Natural killer cell (primary cell): ENCODE data around the gene URGCP. TPM values are rescaled to one million over a fixed set of nuclear protein-coding genes. Genes with fewer than 3 reads are reported as not detected.
A peak's percentile ranks its signal among the peaks of the same experiment; 100 is the strongest.
"Not testable (repeated sequence)": the region's sequence is repeated elsewhere in the genome, so short reads cannot be mapped to it uniquely, and the experiment has no call there.

Experiments
- ATAC-seq, 3 donors: fragments of 150-1000 bp in 2 of 3; fragments of 200-7000 bp in 1 of 3; cut with Tn5 transposase; 1 replicate in 1 of 3; 2 replicates in 2 of 3; pipeline ENCODE4 v1.10.0; 2021; ENCODE audit warnings: mild to moderate bottlenecking in 2 of 3, moderate library complexity in 2 of 3
- DNase-seq, 2 donors: peaks; one replicate each; pipeline versions ENCODE4 v3.0.0 to v3.0.0-alpha.2; 2013 to 2021; ENCODE audit warnings: mixed read lengths in 1 of 2
- H3K27ac ChIP-seq: one replicate; pipeline ENCODE4 v1.5.1; 2013; ENCODE audit warnings: mild to moderate bottlenecking, low read length
- H3K27me3 ChIP-seq: one replicate; pipeline ENCODE4 v1.6.1; 2013; ENCODE audit warnings: low read length; ENCODE audit not compliant: control insufficient read depth, insufficient read depth
- H3K36me3 ChIP-seq: one replicate; pipeline ENCODE4 v1.6.1; 2013; ENCODE audit warnings: low read length; ENCODE audit not compliant: control insufficient read depth, insufficient read depth
- H3K4me1 ChIP-seq: one replicate; pipeline ENCODE4 v1.6.1; 2013; ENCODE audit warnings: low read length; ENCODE audit not compliant: control insufficient read depth, insufficient read depth
- H3K4me3 ChIP-seq: one replicate; pipeline ENCODE4 v1.5.1; 2013; ENCODE audit warnings: low read length
- H3K9me3 ChIP-seq: one replicate; pipeline ENCODE4 v1.6.1; 2013; ENCODE audit warnings: low read length; ENCODE audit not compliant: control insufficient read depth, insufficient read depth
- H3K27ac Mint-ChIP-seq, 2 donors: one replicate each; pipeline ENCODE4 v1.8.0; 2022; ENCODE audit warnings: mild to moderate bottlenecking in 2 of 2, mixed read lengths in 2 of 2, moderate library complexity in 1 of 2
- H3K27me3 Mint-ChIP-seq, 2 donors: one replicate each; pipeline ENCODE4 v1.8.0; 2022; ENCODE audit warnings: low read depth in 2 of 2, mixed read lengths in 2 of 2
- H3K36me3 Mint-ChIP-seq: one replicate; pipeline ENCODE4 v1.8.0; 2022; ENCODE audit warnings: mixed read lengths
- H3K4me1 Mint-ChIP-seq, 2 donors: one replicate each; pipeline ENCODE4 v1.8.0; 2022; ENCODE audit warnings: mixed read lengths in 2 of 2
- H3K4me3 Mint-ChIP-seq: one replicate; pipeline ENCODE4 v1.8.0; 2022; ENCODE audit warnings: mild to moderate bottlenecking, moderate library complexity, mixed read lengths
- H3K9me3 Mint-ChIP-seq, 2 donors: one replicate each; pipeline ENCODE4 v1.8.0; 2022; ENCODE audit warnings: mixed read lengths in 2 of 2
- CTCF ChIP-seq: fragments of 200-600 bp; IDR thresholded peaks from one replicate; pipeline ENCODE4 v1.8.0; 2022; ENCODE audit warnings: antibody characterized with exemption
- WGBS: methylation state at CpG from one replicate; pipeline ENCODE4 v1.1.7; 2013; ENCODE audit warnings: missing lambda C conversion rate; ENCODE audit not compliant: insufficient coverage; 5-methylcytosine and 5-hydroxymethylcytosine counted together
- intact Hi-C: fragments of 100-400 bp; cut with micrococcal nuclease; formaldehyde crosslinking; loops from one replicate; pipeline ENCODE4 v1.14.2; 2022
- total RNA-seq, 4 donors: library from RNA; stranded (reverse); fragments of 120-200 nt in 1 of 4; gene quantifications; one replicate each; pipeline versions ENCODE4 v1.2.3 to v1.2.4, GENCODE V29; 2013 to 2022

Gene URGCP
- total RNA-seq, 3 donors from 2014 or later (not counting 1 experiment from before 2014, with no cell fraction given): 11.5 to 24.4 (median 21.5) TPM

DNA sequence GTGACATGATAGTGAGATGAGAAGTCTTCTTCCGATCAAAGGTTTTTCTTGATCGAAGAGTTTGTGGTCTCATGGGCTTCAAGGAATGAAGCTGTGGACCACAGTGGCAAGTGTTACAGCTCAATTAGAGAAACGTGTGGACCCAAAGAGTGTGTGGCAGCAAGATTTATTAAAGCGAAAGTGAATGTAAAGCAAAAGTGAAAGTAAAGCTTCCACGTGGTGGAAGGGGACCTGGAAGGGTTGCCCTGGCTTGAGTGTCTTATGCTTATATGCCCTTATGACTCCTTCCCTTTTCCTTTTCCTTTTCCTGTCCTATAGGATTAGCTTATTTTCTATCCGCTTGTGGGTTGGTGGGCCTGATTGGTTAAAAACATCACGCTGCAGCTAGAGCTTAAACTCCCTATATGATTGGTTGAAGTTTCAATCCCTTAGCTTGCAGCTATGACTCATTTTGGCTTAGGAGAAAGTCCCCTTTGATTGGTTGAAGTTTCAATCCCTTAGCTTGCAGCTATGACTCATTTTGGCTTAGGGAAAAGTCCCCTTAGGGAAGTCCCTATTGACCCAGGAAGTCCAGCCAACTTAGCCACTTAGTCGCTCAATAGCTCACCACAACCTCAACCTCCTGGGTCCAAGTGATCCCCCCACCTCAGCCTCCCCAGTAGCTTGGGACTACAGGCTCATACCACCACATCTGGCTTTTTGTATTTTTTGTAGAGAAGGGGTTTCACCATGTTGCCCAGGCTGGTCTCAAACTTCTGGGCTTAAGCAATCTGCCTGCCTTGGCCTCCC is 71.7 kb downstream of the URGCP start:
- intact Hi-C loops: loop anchor here (5.0 kb wide), 1 partner anchor 1892 kb away; no protein-coding TSS in a partner anchor
- Mint-ChIP-seq H3K9me3 (no peaks in the 10 kb centered on the region), H3K27ac (peak overlapping the region; percentile 83 to 91), H3K36me3 (no peaks in the 10 kb centered on the region), H3K4me1 (peaks cover 16 to 19% of the 10 kb centered on the region in 2 donors), H3K4me3 (peak overlapping the region; percentile 84), H3K27me3 (no peaks in the 10 kb centered on the region)
- peaks cover 18% of the 10 kb centered on the region for H3K4me1 ChIP-seq
- peak overlapping the region; percentile 81 for H3K27ac ChIP-seq
- ATAC-seq (peak; percentile 67 to 75 (median 70)), DNase-seq (peak; percentile 29 to 80)
- H3K9me3 ChIP-seq: no peaks in the 10 kb centered on the region
- 24% methylated on average over 5 of the region's 8 CpGs for WGBS
- H3K4me3 ChIP-seq: peak overlapping the region; percentile 56
- no peaks in the 10 kb centered on the region for H3K36me3 ChIP-seq
- H3K27me3 ChIP-seq: no peaks in the 10 kb centered on the region
- TF ChIP-seq CTCF: no peak

DNA sequence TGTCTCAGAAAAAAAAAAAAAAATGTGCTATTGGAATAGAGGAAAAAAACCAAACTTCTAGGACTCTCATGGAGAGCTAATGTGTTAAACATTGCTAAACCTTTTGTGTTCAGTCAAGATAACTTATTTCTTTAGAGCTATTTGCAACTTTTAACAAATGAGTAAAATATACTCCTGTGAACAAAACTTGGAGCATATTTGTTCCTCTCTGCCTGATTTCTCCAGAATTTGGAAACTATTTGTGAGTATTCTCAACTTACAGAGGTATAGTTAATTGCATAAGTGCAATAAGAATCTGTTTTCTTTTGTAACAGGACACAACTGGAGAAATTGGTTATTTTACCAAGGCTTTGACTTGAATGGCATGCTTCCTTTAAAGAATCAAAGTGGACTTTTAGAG is 75.5 kb downstream of the URGCP start:
- H3K27me3 ChIP-seq, H3K9me3 ChIP-seq, H3K4me3 Mint-ChIP-seq, H3K9me3 Mint-ChIP-seq, H3K36me3 ChIP-seq, H3K27ac ChIP-seq, ATAC-seq, H3K36me3 Mint-ChIP-seq, H3K27ac Mint-ChIP-seq, H3K4me3 ChIP-seq, intact Hi-C loops, DNase-seq: not testable (repeated sequence)
- H3K4me1 ChIP-seq: peaks cover 13% of the 10 kb centered on the region
- Mint-ChIP-seq H3K27me3 (peaks cover 11 to 12% of the 10 kb centered on the region in 2 donors), H3K4me1 (peaks cover 10% of the 10 kb centered on the region in 2 donors)

Other genes with a start within 250 kb of the URGCP start
- gene COA1, start 177.1 kb downstream of the URGCP start, total RNA-seq: 10 to 100 TPM; 55.0 to 85.3 (median 69.5) TPM
- 10 to 100 TPM; 19.8 to 25.6 (median 20.9) TPM for gene BLVRA, start 147.9 kb downstream of the URGCP start, total RNA-seq
- gene MRPS24, start 37.1 kb downstream of the URGCP start, total RNA-seq: 10 to 100 TPM; 34.8 to 37.4 (median 35.7) TPM
- 10 to 100 TPM in 1 of 3 donors, 1 to 10 TPM in 2; 5.3 to 10.6 (median 9.6) TPM for gene UBE2D4, start 19.8 kb upstream of the URGCP start, total RNA-seq
- under 1 TPM in 2 of 3 donors, not detected in 1; 0.18 to 0.24 TPM for gene SPDYE1, start 91.3 kb upstream of the URGCP start, total RNA-seq
- 100 to 1,000 TPM; 123 to 129 (median 129) TPM for gene DBNL, start 138.1 kb upstream of the URGCP start, total RNA-seq
- 1 to 10 TPM; 1.0 to 1.9 (median 1.5) TPM for gene PGAM2, start 159.0 kb upstream of the URGCP start, total RNA-seq
- 10 to 100 TPM; 41.7 to 74.1 (median 50.9) TPM for gene POLM, start 175.9 kb upstream of the URGCP start, total RNA-seq
- gene AEBP1, start 197.7 kb upstream of the URGCP start, total RNA-seq: 1 to 10 TPM; 3.3 to 9.0 (median 6.4) TPM
- gene POLD2, start 217.0 kb upstream of the URGCP start, total RNA-seq: 10 to 100 TPM; 30.1 to 38.3 (median 38.1) TPM
- not detected for gene MYL7, start 234.7 kb upstream of the URGCP start, total RNA-seq